CD8-positive, alpha-beta memory T cell (primary cell): ENCODE results near the gene URB2. TPM values are rescaled to one million over a fixed set of nuclear protein-coding genes. Genes with fewer than 3 reads are reported as not detected.

Source experiments
- CTCF ChIA-PET: fragments of 350-600 bp; sonication (Branson Sonifier 250); formaldehyde crosslinking; loops from one replicate; lab custom pipeline; 2021; ENCODE audit warnings: antibody characterized with exemption; lab: Charles Lee
- POLR2A ChIA-PET: fragments of 350-600 bp; sonication (Branson Sonifier 250); formaldehyde crosslinking; loops from one replicate; lab custom pipeline; 2021; ENCODE audit warnings: antibody characterized with exemption; lab: Charles Lee
- DNase-seq, 5 donors: peaks; one replicate each; pipeline versions ENCODE4 v3.0.0 to v3.0.0-alpha.2; 2020 to 2022; ENCODE audit warnings: mixed read lengths in 1 of 5
- H3K27ac ChIP-seq: one replicate; pipeline ENCODE4 v1.7.0; 2013; ENCODE audit warnings: low read depth, mild to moderate bottlenecking, low read length, moderate library complexity
- H3K27me3 ChIP-seq: 2 replicates; pipeline ENCODE4 v1.7.0; 2013; ENCODE audit warnings: low read length, mild to moderate bottlenecking; ENCODE audit not compliant: insufficient read depth, poor library complexity, severe bottlenecking
- H3K36me3 ChIP-seq: 2 replicates; pipeline ENCODE4 v1.7.0; 2013; ENCODE audit warnings: mild to moderate bottlenecking, low read length, moderate library complexity; ENCODE audit not compliant: insufficient read depth
- H3K4me1 ChIP-seq: 2 replicates; pipeline ENCODE4 v1.7.0; 2013; ENCODE audit warnings: mild to moderate bottlenecking, low read length, moderate library complexity; ENCODE audit not compliant: insufficient read depth
- H3K4me3 ChIP-seq: 2 replicates; pipeline ENCODE4 v1.7.0; 2013; ENCODE audit warnings: mild to moderate bottlenecking, low read length
- H3K9me3 ChIP-seq: 2 replicates; pipeline ENCODE4 v1.7.0; 2013; ENCODE audit warnings: mild to moderate bottlenecking, low read length
- H3K27ac Mint-ChIP-seq, 8 donors: one replicate each; pipeline ENCODE4 v1.8.0; 2020 to 2021; ENCODE audit warnings: mixed read lengths in 8 of 8, mild to moderate bottlenecking in 6 of 8, inconsistent platforms in 3 of 8, moderate library complexity in 3 of 8
- H3K27me3 Mint-ChIP-seq, 2 donors: one replicate each; pipeline ENCODE4 v1.8.0; 2020 to 2021; ENCODE audit warnings: mixed read lengths in 2 of 2, mild to moderate bottlenecking in 1 of 2, moderate library complexity in 1 of 2
- H3K36me3 Mint-ChIP-seq, 3 donors: one replicate each; pipeline ENCODE4 v1.8.0; 2020 to 2021; ENCODE audit warnings: mixed read lengths in 3 of 3, inconsistent platforms in 1 of 3, mild to moderate bottlenecking in 1 of 3
- H3K4me1 Mint-ChIP-seq, 3 donors: one replicate each; pipeline ENCODE4 v1.8.0; 2020 to 2021; ENCODE audit warnings: mixed read lengths in 3 of 3, inconsistent platforms in 1 of 3, mild to moderate bottlenecking in 1 of 3
- H3K4me3 Mint-ChIP-seq, 7 donors: one replicate each; pipeline ENCODE4 v1.8.0; 2020 to 2021; ENCODE audit warnings: mixed read lengths in 7 of 7, mild to moderate bottlenecking in 6 of 7, moderate library complexity in 4 of 7, inconsistent platforms in 2 of 7
- H3K9me3 Mint-ChIP-seq, 5 donors: one replicate each; pipeline ENCODE4 v1.8.0; 2020 to 2022; ENCODE audit warnings: mixed read lengths in 5 of 5, mild to moderate bottlenecking in 3 of 5, moderate library complexity in 2 of 5, inconsistent platforms in 1 of 5
- polyA plus RNA-seq: library from polyadenylated mRNA; unstranded; fragments of 300-500 nt; fragmentation: Illumina TruSeq; gene quantifications from one replicate; pipeline ENCODE4 v1.2.3, GENCODE V29; 2021
- total RNA-seq, 2 experiments: library from RNA; stranded (reverse); gene quantifications; one replicate each; pipeline ENCODE4 v1.2.3, GENCODE V29; 2021

The URB2 gene
- total RNA-seq (10 to 100 TPM; 37.6 to 38.2 TPM), polyA plus RNA-seq (6.5 TPM)

DNA sequence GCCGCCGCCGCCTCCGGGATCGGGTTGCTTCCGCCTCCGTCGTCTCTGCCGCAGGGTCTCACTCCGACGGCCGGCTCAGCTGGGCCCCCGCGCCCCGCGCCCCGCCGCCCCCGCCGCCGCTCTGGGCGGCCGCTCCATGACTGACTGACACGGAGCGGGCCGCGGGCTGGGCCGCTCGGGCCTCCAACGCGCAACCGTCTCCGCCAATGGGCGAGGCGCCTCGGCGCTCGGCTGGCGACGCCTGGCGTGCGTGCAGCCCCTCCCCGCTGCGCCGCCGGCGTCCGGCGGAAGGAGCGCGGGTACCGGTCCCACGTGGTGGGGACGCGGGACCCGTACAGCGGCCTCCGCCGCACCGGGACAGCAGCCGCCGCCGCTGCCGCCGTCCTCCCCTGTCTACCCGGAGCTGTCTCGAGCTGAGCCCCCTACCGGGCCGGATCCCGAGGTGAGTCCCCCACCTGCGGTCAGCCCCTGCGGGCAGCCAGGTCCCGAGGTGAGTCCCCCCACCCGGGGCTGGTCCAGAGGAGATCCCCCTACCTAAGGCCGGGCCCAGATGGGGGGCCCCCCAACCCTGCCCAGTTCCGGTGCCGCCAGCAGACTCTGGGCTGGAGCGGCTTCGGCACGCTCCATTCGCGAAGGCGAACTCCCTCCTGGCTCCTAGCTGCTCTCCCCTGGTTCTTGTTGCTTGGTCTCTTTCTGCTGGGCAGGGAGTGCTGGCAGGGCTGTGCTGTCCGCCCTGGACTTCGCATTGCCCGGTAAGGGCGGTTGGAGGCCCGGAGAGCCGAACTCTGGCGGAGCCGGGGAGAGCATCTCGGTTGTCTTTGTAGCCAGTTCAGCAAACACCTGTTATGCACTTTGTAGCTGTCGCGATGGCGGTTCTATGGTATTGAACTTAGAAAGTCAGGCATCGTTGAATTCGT lies at the start of gene URB2, which contains the start of gene TAF5L:
URB2 (plus strand) TSS at position 333 of the 917 bp plus-strand sequence. CDS start 1,387 bp downstream, outside the sequence.
TAF5L (minus strand) TSS at position 208 of the 917 bp plus-strand sequence. CDS start 11,640 bp downstream, outside the sequence.
- Mint-ChIP-seq H3K27ac (peak within 1 kb of the TSS; percentile 88 to 99 (median 97)), H3K4me1 (peaks cover 43 to 79% (median 64%) of the 10 kb centered on the region in 3 donors), H3K4me3 (peak within 1 kb of the TSS; percentile 95 to 99 (median 98)), H3K36me3 (peaks cover 0 to 26% (median 0%) of the 10 kb centered on the region in 3 donors), H3K27me3 (no peaks in the 10 kb centered on the region), H3K9me3 (no peaks in the 10 kb centered on the region)
- ChIA-PET POLR2A (interaction anchor here (3.4 kb wide), 1 partner anchor 67 kb away, joined by 18 read pairs; the partner anchor contains the start of gene ABCB10), CTCF (interaction anchor here (4.5 kb wide), 1 partner anchor 68 kb away, joined by 19 read pairs; the partner anchor contains the start of gene ABCB10)
- H3K27ac ChIP-seq, result peak within 1 kb of the TSS; percentile 71
- H3K27me3 ChIP-seq, result no peaks in the 10 kb centered on the region
- H3K36me3 ChIP-seq, result no peaks in the 10 kb centered on the region
- H3K4me1 ChIP-seq, result peaks cover 30% of the 10 kb centered on the region
- DNase-seq, result peak; percentile 77 to 88 (median 84)
- no peaks in the 10 kb centered on the region for H3K9me3 ChIP-seq
- peak within 1 kb of the TSS; percentile 89 for H3K4me3 ChIP-seq

GRCh38 chr1:229578168-229579058 lies 47.6 kb upstream of the URB2 start:
- no peaks in the 10 kb centered on the region for H3K4me1 ChIP-seq
- H3K36me3 Mint-ChIP-seq, result no peaks in the 10 kb centered on the region
- no peak overlapping the region for H3K4me3 ChIP-seq
- H3K4me3 Mint-ChIP-seq, result no peak overlapping the region
- no peaks in the 10 kb centered on the region for H3K9me3 Mint-ChIP-seq
- peak overlapping the region in 1 of 8 donors; percentile 7 for H3K27ac Mint-ChIP-seq
- peaks cover 3% of the 10 kb centered on the region for H3K27me3 ChIP-seq
- H3K4me1 Mint-ChIP-seq, result no peaks in the 10 kb centered on the region
- POLR2A ChIA-PET, result no interaction called here
- no peaks in the 10 kb centered on the region for H3K9me3 ChIP-seq
- CTCF ChIA-PET, result no interaction called here
- no peak for DNase-seq
- H3K36me3 ChIP-seq, result no peaks in the 10 kb centered on the region
- no peak overlapping the region for H3K27ac ChIP-seq
- peaks cover 4 to 14% of the 10 kb centered on the region in 2 donors for H3K27me3 Mint-ChIP-seq

DNA sequence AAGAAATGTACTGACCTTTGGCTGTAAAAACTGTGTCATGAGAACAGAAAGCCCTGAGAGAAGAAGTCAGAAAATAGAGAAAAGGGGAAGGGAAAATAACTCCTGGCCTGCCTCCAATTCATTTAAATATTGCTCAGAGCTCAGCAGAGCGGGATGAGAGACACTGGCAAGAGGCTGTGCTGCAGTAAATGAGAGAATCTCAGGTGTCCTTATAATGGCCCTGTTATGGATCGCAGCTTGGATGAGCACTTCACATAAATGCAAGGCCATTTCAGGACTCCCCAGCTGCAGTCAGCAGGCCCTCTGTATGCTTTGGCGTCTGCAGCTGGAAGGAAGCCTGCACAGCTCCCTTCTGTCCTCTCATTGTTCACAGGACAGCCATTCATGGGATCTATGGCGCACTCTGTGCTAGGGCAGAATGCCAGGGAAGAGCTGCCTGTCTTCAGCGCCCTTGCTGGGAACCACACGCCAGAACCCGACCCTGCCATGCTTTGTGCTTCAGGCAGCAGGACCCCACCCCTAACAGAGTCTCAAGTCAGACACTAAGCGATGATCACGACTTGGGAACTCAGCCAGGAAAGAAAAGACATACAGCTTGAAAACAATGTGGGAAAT lies 46.9 kb upstream of the URB2 start:
- DNase-seq, result no peak
- Mint-ChIP-seq H3K27me3 (peaks cover 4 to 9% of the 10 kb centered on the region in 2 donors), H3K9me3 (no peaks in the 10 kb centered on the region), H3K36me3 (no peaks in the 10 kb centered on the region), H3K4me1 (no peaks in the 10 kb centered on the region), H3K27ac (peak overlapping the region in 2 of 8 donors; percentile 7 to 11), H3K4me3 (no peak overlapping the region)
- no peaks in the 10 kb centered on the region for H3K36me3 ChIP-seq
- no peak overlapping the region for H3K4me3 ChIP-seq
- H3K27me3 ChIP-seq, result peaks cover 3% of the 10 kb centered on the region
- CTCF ChIA-PET, result no interaction called here
- POLR2A ChIA-PET, result no interaction called here
- H3K9me3 ChIP-seq, result no peaks in the 10 kb centered on the region
- H3K4me1 ChIP-seq, result no peaks in the 10 kb centered on the region
- H3K27ac ChIP-seq, result no peak overlapping the region

DNA sequence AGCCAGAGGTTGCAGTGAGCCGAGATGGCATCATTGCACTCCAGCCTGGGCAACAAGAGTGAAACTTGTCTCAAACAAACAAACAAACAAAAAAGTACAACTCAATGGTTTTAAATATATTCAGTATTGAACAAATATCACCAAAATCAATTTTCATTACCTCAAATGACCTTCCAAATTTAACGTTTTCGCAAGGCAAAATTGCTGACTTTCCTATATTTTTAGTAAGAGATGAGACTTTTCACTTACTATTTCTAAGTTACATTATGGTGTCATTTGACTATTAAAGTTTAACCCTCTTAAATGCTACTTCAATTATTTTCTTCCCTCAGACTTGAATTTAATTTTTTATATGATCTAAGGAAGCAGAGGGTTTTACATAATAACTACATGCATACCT lies 44.6 kb upstream of the URB2 start:
- Mint-ChIP-seq H3K9me3 (peaks cover 0 to 2% (median 0%) of the 10 kb centered on the region in 5 donors), H3K27me3 (peaks cover 4 to 9% of the 10 kb centered on the region in 2 donors), H3K27ac (no peak overlapping the region), H3K4me1 (no peaks in the 10 kb centered on the region), H3K36me3 (no peaks in the 10 kb centered on the region), H3K4me3 (no peak overlapping the region)
- CTCF ChIA-PET, result no interaction called here
- H3K4me3 ChIP-seq, result no peak overlapping the region
- H3K27me3 ChIP-seq, result peaks cover 3% of the 10 kb centered on the region
- no peaks in the 10 kb centered on the region for H3K4me1 ChIP-seq
- no peaks in the 10 kb centered on the region for H3K9me3 ChIP-seq
- H3K27ac ChIP-seq, result no peak overlapping the region
- POLR2A ChIA-PET, result no interaction called here
- no peak for DNase-seq
- H3K36me3 ChIP-seq, result no peaks in the 10 kb centered on the region

DNA sequence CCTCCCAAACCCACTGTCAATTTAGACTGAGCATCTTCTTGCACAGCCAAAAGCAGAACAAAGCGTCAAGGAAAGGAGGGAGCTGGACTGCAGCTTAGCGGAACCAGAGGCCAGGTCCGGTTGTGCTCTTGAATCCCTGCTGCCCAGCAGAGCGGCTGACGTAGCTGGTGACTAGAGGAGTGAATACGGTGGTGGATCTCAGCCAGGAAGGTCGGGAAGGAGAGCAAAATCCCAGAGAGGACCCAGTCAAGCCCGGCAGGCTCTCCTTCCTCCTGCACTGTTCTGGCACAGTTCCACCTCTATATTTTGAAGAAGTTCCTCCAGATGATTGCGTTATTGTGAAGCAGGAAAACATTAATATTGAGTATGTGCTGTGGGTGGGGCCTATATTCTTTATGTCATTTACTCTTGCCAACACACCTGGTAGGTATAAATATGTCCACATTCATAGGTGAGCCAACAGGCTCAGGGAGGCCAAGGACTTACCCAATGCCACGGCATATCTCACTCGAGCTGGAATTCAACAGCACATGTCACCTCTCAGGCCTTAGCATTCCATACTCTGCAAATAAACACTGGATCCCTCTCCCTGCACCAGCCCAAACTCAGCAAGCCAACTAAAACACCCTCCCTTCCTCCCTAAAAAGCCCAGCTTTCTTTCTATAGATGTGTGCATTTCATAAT lies 43.9 kb upstream of the URB2 start:
- Mint-ChIP-seq H3K27me3 (peaks cover 4 to 9% of the 10 kb centered on the region in 2 donors), H3K27ac (peak overlapping the region in 1 of 8 donors; percentile 43), H3K9me3 (peaks cover 0 to 2% (median 0%) of the 10 kb centered on the region in 5 donors), H3K4me1 (no peaks in the 10 kb centered on the region), H3K36me3 (no peaks in the 10 kb centered on the region), H3K4me3 (no peak overlapping the region)
- ChIA-PET CTCF (no interaction called here), POLR2A (no interaction called here)
- H3K36me3 ChIP-seq, result no peaks in the 10 kb centered on the region
- H3K9me3 ChIP-seq, result no peaks in the 10 kb centered on the region
- H3K4me1 ChIP-seq, result no peaks in the 10 kb centered on the region
- no peak overlapping the region for H3K27ac ChIP-seq
- no peak for DNase-seq
- H3K27me3 ChIP-seq, result peaks cover 3% of the 10 kb centered on the region
- no peak overlapping the region for H3K4me3 ChIP-seq

DNA sequence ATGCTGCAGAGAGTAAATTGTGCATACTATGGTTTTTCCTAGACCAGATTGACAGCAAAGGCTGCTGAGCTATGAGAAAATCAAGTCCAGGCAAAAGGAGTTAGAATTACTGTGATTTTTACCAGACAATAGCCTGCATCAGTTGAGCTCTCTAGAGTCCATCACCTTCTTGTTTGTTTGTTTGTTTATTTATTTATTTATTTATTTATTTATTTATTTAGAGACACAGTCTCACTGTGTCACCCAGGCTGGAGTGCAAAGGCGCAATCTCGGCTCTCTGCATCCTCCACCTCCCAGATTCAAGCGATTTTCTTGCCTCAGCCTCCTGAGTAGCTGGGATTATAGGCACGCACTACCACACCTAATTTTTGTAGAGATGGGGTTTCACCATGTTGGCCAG lies 43.3 kb upstream of the URB2 start:
- Mint-ChIP-seq H3K4me1 (no peaks in the 10 kb centered on the region), H3K4me3 (no peak overlapping the region), H3K9me3 (peaks cover 0 to 2% (median 0%) of the 10 kb centered on the region in 5 donors), H3K27me3 (peaks cover 4 to 9% of the 10 kb centered on the region in 2 donors), H3K27ac (no peak overlapping the region), H3K36me3 (no peaks in the 10 kb centered on the region)
- POLR2A ChIA-PET, result no interaction called here
- no peaks in the 10 kb centered on the region for H3K36me3 ChIP-seq
- H3K9me3 ChIP-seq, result no peaks in the 10 kb centered on the region
- no peak overlapping the region for H3K4me3 ChIP-seq
- no peaks in the 10 kb centered on the region for H3K4me1 ChIP-seq
- CTCF ChIA-PET, result no interaction called here
- DNase-seq, result no peak
- H3K27me3 ChIP-seq, result peaks cover 3% of the 10 kb centered on the region
- H3K27ac ChIP-seq, result no peak overlapping the region

GRCh38 chr1:229585338-229585737 lies 40.7 kb upstream of the URB2 start:
- ChIA-PET POLR2A (no interaction called here), CTCF (no interaction called here)
- Mint-ChIP-seq H3K27me3 (peaks cover 0 to 3% of the 10 kb centered on the region in 2 donors), H3K4me1 (no peaks in the 10 kb centered on the region), H3K36me3 (peaks cover 0 to 3% (median 2%) of the 10 kb centered on the region in 3 donors), H3K9me3 (peaks cover 0 to 2% (median 0%) of the 10 kb centered on the region in 5 donors), H3K4me3 (no peak overlapping the region), H3K27ac (no peak overlapping the region)
- Histone ChIP-seq H3K36me3 (no peaks in the 10 kb centered on the region), H3K27ac (no peak overlapping the region), H3K4me1 (no peaks in the 10 kb centered on the region), H3K9me3 (no peaks in the 10 kb centered on the region), H3K27me3 (no peaks in the 10 kb centered on the region), H3K4me3 (no peak overlapping the region)
- no peak for DNase-seq
